OCI-LY1 (cell line): Measurements from ENCODE around the gene SMYD4.

Source experiments
- H2AFZ ChIP-seq: fragments of 200-600 bp; sonication (generic), shearing (Covaris generic); 2 replicates; pipeline ENCODE4 v1.6.0; 2014; ENCODE audit warnings: antibody characterized with exemption, mild to moderate bottlenecking, low read length
- H3F3A ChIP-seq: fragments of 200-600 bp; sonication (generic), shearing (Covaris generic); 2 replicates; pipeline ENCODE4 v1.6.0; 2014; ENCODE audit warnings: mild to moderate bottlenecking, antibody characterized with exemption, low read length, moderate library complexity; ENCODE audit not compliant: insufficient read depth
- H3K27ac ChIP-seq: fragments of 200-600 bp; sonication (generic); 2 replicates; pipeline ENCODE4 v1.5.1; 2014; ENCODE audit warnings: low read length, mixed run types, mild to moderate bottlenecking, low read depth; ENCODE audit not compliant: poor library complexity, severe bottlenecking
- H3K27me3 ChIP-seq: fragments of 200-600 bp; sonication (generic); 2 replicates; pipeline ENCODE4 v1.6.0; 2014; ENCODE audit warnings: antibody characterized with exemption, mild to moderate bottlenecking, low read length, moderate library complexity; ENCODE audit not compliant: insufficient read depth
- H3K36me3 ChIP-seq: fragments of 200-600 bp; sonication (generic); 2 replicates; pipeline ENCODE4 v1.6.1; 2014; ENCODE audit warnings: mild to moderate bottlenecking, antibody characterized with exemption, low read length, moderate library complexity, mixed read lengths; ENCODE audit not compliant: insufficient read depth
- H3K4me1 ChIP-seq: fragments of 200-600 bp; sonication (generic); 2 replicates; pipeline ENCODE4 v1.5.1; 2014; ENCODE audit warnings: mild to moderate bottlenecking, low read length, moderate library complexity; ENCODE audit not compliant: insufficient read depth, severe bottlenecking
- H3K4me2 ChIP-seq: fragments of 200-600 bp; sonication (generic), shearing (Covaris generic); 2 replicates; pipeline ENCODE4 v1.6.1; 2014; ENCODE audit warnings: low read length
- H3K4me3 ChIP-seq: fragments of 200-600 bp; sonication (generic); 2 replicates; pipeline ENCODE4 v1.5.1; 2014; ENCODE audit warnings: low read length, low read depth, mild to moderate bottlenecking, mixed read lengths; ENCODE audit not compliant: poor library complexity, severe bottlenecking
- H3K79me2 ChIP-seq: fragments of 200-600 bp; shearing (Covaris generic); 2 replicates; pipeline ENCODE4 v1.6.1; 2016; ENCODE audit warnings: mixed run types, low read length, mixed read lengths; ENCODE audit not compliant: insufficient read depth
- H3K9ac ChIP-seq: fragments of 200-600 bp; sonication (generic), shearing (Covaris generic); 2 replicates; pipeline ENCODE4 v1.6.1; 2014; ENCODE audit warnings: mild to moderate bottlenecking, low read length, mixed read lengths
- H3K9me2 ChIP-seq: fragments of 200-600 bp; sonication (generic), shearing (Covaris generic); 2 replicates; pipeline ENCODE4 v1.6.1; 2014; ENCODE audit warnings: low read depth, mild to moderate bottlenecking, low read length, mixed read lengths
- H3K9me3 ChIP-seq: fragments of 200-600 bp; shearing (Covaris generic); 2 replicates; pipeline ENCODE4 v1.6.1; 2014; ENCODE audit warnings: low read length, mixed read lengths
- H4K20me1 ChIP-seq: fragments of 200-600 bp; sonication (generic), shearing (Covaris generic); 2 replicates; pipeline ENCODE4 v1.6.0; 2016; ENCODE audit warnings: mild to moderate bottlenecking, low read length; ENCODE audit not compliant: insufficient read depth
- CTCF ChIP-seq: fragments of 200-600 bp; sonication (generic), shearing (Covaris generic); IDR thresholded peaks from 2 replicates; pipeline ENCODE4 v1.5.1; 2017; ENCODE audit warnings: mild to moderate bottlenecking, antibody characterized with exemption, low read length, moderate library complexity, mixed read lengths
- EZH2 ChIP-seq: fragments of 200-600 bp; sonication (generic), shearing (Covaris generic); IDR thresholded peaks from 2 replicates; pipeline ENCODE4 v1.8.0; 2017; ENCODE audit warnings: borderline replicate concordance, mixed run types, mild to moderate bottlenecking, antibody characterized with exemption, low read length, moderate library complexity, mixed read lengths

SMYD4 gene

GRCh38 chr17:1847191-1847590 lies 17.5 kb upstream of the SMYD4 start:
- no peak overlapping the region for H3K4me2 ChIP-seq
- H3K79me2 ChIP-seq = peaks cover 5% of the 10 kb centered on the region; the same call in 1 of the 2 replicates
- no peak overlapping the region for H2AFZ ChIP-seq
- H3K36me3 ChIP-seq = peaks cover 90% of the 10 kb centered on the region
- H3K27me3 ChIP-seq = no peaks in the 10 kb centered on the region
- H3K27ac ChIP-seq = no peak overlapping the region
- H3K4me1 ChIP-seq = no peaks in the 10 kb centered on the region
- H3K9ac ChIP-seq = no peak overlapping the region
- no peak overlapping the region for H3K4me3 ChIP-seq
- no peaks in the 10 kb centered on the region for H4K20me1 ChIP-seq
- TF ChIP-seq EZH2 = no peak
- no peak for TF ChIP-seq CTCF
- H3K9me3 ChIP-seq = no peaks in the 10 kb centered on the region
- no peaks in the 10 kb centered on the region for H3F3A ChIP-seq
- H3K9me2 ChIP-seq = no peaks in the 10 kb centered on the region

- no peaks in the 10 kb centered on the region for H3K27me3 ChIP-seq
- H3K79me2 ChIP-seq = peaks cover 37% of the 10 kb centered on the region
- 0 out of 2 replicates have a peak, but pooled peaks cover 3% of the 10 kb centered on the region for H4K20me1 ChIP-seq
- no peak for TF ChIP-seq CTCF
- TF ChIP-seq EZH2 = no peak
- H2AFZ ChIP-seq = no peak overlapping the region
- H3K4me1 ChIP-seq = no peaks in the 10 kb centered on the region
- no peak overlapping the region for H3K4me2 ChIP-seq
- H3K9ac ChIP-seq = no peak overlapping the region
- no peak overlapping the region for H3K27ac ChIP-seq
- H3K36me3 ChIP-seq = peaks cover 62% of the 10 kb centered on the region
- H3F3A ChIP-seq = no peaks in the 10 kb centered on the region
- no peak overlapping the region for H3K4me3 ChIP-seq
- H3K9me2 ChIP-seq = no peaks in the 10 kb centered on the region
- H3K9me3 ChIP-seq = no peaks in the 10 kb centered on the region
Measured at GRCh38 chr17:1843947-1844346, 14.2 kb upstream of the SMYD4 start.

- H3K27me3 ChIP-seq = no peaks in the 10 kb centered on the region
- H3K9me3 ChIP-seq = no peaks in the 10 kb centered on the region
- no peak overlapping the region for H3K4me3 ChIP-seq
- no peak overlapping the region for H3K9ac ChIP-seq
- TF ChIP-seq EZH2 = no peak
- no peak for TF ChIP-seq CTCF
- no peaks in the 10 kb centered on the region for H3F3A ChIP-seq
- 0 out of 2 replicates have a peak, but pooled peaks cover 5% of the 10 kb centered on the region for H4K20me1 ChIP-seq
- H3K79me2 ChIP-seq = peaks cover 77% of the 10 kb centered on the region
- H2AFZ ChIP-seq = no peak overlapping the region
- H3K27ac ChIP-seq = no peak overlapping the region
- peaks cover 3% of the 10 kb centered on the region for H3K4me1 ChIP-seq
- no peak overlapping the region for H3K4me2 ChIP-seq
- H3K9me2 ChIP-seq = no peaks in the 10 kb centered on the region
- H3K36me3 ChIP-seq = peaks cover 50% of the 10 kb centered on the region
Measured at GRCh38 chr17:1839516-1839915, 9.8 kb upstream of the SMYD4 start.
